ENCODE measurements around the gene PORCN.

Gene PORCN

DNA sequence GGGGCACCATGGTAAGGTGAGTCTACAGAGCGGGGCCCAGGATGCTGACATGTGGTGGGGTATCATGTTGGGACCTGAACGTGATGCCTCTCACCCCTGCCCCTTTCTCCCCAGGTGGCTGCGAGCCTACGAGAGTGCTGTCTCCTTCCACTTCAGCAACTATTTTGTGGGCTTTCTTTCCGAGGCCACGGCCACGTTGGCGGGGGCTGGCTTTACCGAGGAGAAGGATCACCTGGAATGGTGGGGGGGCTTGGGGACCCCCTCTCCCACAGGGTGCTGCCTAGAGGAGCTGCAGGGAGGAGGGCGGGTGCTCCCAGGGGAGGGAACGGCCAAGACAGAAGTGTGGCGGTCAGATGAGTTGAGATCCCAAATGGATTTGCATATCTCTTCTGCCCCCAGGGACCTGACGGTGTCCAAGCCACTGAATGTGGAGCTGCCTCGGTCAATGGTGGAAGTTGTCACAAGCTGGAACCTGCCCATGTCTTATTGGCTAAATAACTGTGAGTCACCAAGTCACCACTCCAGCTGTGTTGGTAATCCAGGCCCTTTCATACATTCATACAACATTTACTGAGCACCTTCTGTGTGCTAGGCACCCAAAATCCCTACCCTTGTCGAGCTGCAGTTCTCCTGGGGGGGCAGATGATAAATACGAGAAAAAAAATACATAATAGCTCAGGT is 5.5 kb downstream of the PORCN start:
- TF ChIP-seq REST (IDR thresholded peaks at IDR 0.05; ENCODE audit: insufficient read depth in 1 of 2, low read depth in 2 of 2, low read length in 2 of 2) (no peak), POLR2AphosphoS5 (IDR thresholded peaks at IDR 0.05; ENCODE audit: low read depth, low read length) (no peak), SIN3A (IDR thresholded peaks at IDR 0.05; ENCODE audit: borderline replicate concordance, insufficient read depth, low read length) (no peak), TAF1 (IDR thresholded peaks at IDR 0.05; ENCODE audit: borderline replicate concordance, insufficient read depth, low read length) (no peak), FOXP2 (optimal IDR thresholded peaks at IDR 0.05; ENCODE audit: borderline replicate concordance, extremely low read depth, extremely low read length, insufficient read depth) (no peak)

DNA sequence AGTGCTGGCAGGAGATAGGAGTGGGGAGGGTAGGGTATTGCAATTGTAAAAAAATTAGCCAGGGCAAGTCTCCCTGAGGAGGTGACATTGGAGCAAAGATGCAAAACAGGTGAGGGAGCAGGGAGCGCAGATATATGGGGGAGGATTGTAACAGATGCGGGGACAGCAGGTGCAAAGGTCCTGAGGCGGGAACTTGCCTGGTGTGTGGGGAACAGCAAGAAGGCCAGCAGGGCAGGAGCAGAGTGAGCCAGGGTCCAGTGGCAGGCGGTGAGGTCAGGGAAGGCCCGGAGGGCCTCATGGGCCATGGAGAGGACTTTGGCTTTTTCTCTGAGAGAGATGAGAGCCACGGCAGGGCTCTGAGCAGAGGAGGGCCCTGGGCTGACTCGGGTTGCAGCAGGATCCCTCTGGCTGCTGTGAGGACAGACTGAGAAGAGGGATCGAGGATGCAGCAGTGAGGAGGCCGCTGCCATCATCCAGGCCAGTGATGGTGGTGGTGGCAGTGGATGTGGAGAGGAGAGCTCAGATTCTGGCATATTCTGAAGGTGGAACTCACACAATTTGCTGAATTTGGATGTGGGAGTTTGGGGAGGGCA is 6.2 kb downstream of the PORCN start:
- TF ChIP-seq REST (IDR thresholded peaks at IDR 0.05; ENCODE audit: insufficient read depth in 1 of 2, low read depth in 2 of 2, low read length in 2 of 2), result no peak
- no peak for TF ChIP-seq FOXP2 (optimal IDR thresholded peaks at IDR 0.05; ENCODE audit: borderline replicate concordance, extremely low read depth, extremely low read length, insufficient read depth)
- TF ChIP-seq TAF1 (IDR thresholded peaks at IDR 0.05; ENCODE audit: borderline replicate concordance, insufficient read depth, low read length), result no peak
- TF ChIP-seq POLR2AphosphoS5 (IDR thresholded peaks at IDR 0.05; ENCODE audit: low read depth, low read length), result no peak

DNA sequence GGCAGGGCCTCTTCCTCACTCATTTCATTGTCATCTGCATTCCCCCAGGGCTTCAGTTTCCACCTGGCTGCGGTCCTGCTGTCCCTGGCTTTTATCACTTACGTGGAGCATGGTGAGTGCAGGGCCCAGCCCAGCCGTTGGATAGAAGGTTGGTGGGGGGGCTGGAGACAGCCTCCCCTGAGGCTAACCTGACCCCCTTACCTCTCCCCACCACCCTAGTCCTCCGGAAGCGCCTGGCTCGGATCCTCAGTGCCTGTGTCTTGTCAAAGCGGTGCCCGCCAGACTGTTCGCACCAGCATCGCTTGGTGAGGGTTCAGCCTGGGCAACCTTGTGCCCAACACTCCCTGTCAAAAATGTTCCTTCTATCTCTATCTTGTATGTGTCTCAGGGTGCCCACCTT is 7.0 kb downstream of the PORCN start:
- TF ChIP-seq TAF1 (IDR thresholded peaks at IDR 0.05; ENCODE audit: borderline replicate concordance, insufficient read depth, low read length) (no peak), FOXP2 (optimal IDR thresholded peaks at IDR 0.05; ENCODE audit: borderline replicate concordance, extremely low read depth, extremely low read length, insufficient read depth) (no peak), REST (IDR thresholded peaks at IDR 0.05; ENCODE audit: insufficient read depth in 1 of 2, low read depth in 2 of 2, low read length in 2 of 2) (no peak), SIN3A (IDR thresholded peaks at IDR 0.05; ENCODE audit: borderline replicate concordance, insufficient read depth, low read length) (no peak), POLR2AphosphoS5 (IDR thresholded peaks at IDR 0.05; ENCODE audit: low read depth, low read length) (no peak)

- no peak for TF ChIP-seq POLR2AphosphoS5 (IDR thresholded peaks at IDR 0.05; ENCODE audit: low read depth, low read length)
- TF ChIP-seq REST (IDR thresholded peaks at IDR 0.05; ENCODE audit: insufficient read depth in 1 of 2, low read depth in 2 of 2, low read length in 2 of 2), result no peak
- no peak for TF ChIP-seq TAF1 (IDR thresholded peaks at IDR 0.05; ENCODE audit: borderline replicate concordance, insufficient read depth, low read length)
- TF ChIP-seq SIN3A (IDR thresholded peaks at IDR 0.05; ENCODE audit: borderline replicate concordance, insufficient read depth, low read length), result no peak
- no peak for TF ChIP-seq FOXP2 (optimal IDR thresholded peaks at IDR 0.05; ENCODE audit: borderline replicate concordance, extremely low read depth, extremely low read length, insufficient read depth)
Measured at GRCh38 chrX:48516285-48516684, 7.5 kb downstream of the PORCN start.

Measured in PFSK-1 (cell line).